GDM1 (cell line): Measurements from ENCODE around the gene BORCS5.
A peak's percentile ranks its signal among the peaks of the same experiment; 100 is the strongest.

Experiments
- DNase-seq: peaks from one replicate; lab custom pipeline; 2025; lab: John Stamatoyannopoulos, UW

The BORCS5 gene

GRCh38 chr12:12353276-12353675, 3.6 kb upstream of the BORCS5 start:
- DNase-seq = no peak

- DNase-seq = no peak
These were observed 3.1 kb upstream of the BORCS5 start for GRCh38 chr12:12353807-12354206.

DNA sequence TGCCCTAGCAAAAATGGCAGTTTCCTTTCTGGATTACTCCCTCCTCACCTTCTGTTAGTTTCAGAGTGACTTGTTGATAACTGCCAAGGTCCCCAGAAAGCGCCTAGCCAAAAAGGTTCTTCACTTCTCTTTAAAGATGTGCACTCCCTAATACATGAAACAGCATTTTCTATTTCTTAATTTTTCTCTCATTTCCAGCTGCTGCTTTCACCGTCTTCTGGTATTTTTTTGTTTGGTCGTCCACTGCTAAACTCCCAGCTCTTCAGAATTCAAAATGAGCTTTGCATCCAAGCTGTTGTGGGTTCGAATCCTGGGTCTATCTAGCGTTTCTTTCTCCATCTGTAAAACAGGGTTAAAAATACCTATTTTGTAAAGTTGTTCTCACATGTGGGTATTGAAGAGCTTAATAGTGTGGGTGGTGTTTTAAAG, 397 bp upstream of the BORCS5 start:
- no peak for DNase-seq

DNA sequence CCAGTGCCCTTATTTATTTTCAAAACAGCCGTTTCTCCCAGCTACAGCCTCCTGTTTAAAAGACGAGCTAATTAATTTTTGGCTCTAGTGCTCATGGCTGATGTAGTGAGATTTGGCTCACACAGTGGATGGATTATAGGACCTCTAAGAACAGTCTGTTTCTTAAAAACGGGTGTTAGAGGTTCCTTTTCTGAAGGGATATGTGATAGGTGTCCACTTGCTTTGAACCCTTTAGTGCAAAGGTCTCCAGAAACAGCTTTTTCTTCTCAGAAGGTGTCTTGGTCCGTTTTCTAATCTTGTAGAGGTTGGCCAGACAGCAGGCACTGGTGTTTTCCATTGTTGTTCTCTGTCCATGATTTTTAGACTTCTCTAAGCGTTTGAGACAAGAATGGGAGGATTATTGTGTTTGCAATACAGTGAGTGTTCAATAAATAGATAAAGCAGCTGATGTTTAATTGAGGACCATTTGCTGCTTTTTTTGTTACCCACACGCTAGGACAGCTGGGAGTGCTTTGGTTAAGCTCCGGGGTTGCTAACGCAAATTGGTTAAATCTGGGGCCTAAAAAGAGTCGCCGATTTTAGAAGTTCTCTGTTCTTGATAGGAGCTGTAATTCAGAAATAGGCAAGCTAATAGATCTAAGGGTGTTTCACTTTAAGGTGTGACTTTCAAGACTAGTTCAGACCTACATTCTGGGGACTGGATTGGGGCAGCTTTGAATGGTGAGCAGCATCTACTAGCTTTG, 1.0 kb downstream of the BORCS5 start:
- no peak for DNase-seq

DNA sequence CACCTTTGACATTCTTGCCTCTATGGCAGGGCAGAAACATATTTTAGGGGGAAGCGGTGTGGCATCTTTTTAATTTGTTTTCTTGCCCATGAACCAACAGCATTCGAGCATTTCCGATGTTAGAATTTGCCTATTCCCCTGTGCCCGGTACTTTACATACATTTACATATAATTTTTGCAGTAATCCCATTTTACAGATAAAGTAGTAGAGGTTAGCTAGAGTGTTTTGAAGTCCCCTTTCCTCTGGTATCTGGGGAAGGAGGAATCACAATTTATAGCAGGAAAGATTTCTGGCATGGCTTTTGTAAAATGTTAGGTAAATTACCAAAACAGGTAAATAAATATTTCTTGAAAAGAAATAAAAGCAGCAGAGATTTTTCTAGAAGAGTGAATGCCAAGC, 1.6 kb downstream of the BORCS5 start:
- no peak for DNase-seq

DNA sequence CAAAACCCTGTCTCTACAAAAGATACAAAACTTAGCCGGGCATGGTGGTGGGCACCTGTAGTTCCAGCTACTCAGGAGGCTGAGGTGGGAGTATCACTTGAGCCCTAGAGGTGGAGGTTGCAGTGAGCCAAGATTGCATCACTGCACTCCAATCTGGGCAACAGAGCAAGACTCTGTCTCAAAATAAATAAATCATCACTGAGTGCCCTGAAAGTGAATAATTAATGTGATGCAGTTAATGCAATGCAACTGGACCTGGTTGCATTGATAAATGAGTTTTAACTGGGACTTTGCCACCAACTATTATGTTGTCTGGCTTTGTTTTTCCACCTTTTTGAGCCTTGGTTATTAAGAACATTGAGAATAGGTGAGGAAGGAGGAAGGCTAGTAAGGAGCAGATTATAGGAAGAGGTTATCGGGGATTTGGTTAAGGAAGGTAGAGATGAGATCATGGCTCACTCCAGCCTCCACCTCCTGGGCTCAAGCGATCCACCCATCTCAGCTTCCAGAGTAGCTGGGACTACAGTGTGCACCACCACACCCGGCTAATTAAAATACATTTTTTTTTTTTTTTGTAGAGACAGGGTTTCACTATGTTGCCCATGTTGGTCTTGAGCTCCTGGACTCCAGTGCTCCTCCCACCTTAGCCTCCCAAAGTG, 8.0 kb downstream of the BORCS5 start:
- no peak for DNase-seq

DNA sequence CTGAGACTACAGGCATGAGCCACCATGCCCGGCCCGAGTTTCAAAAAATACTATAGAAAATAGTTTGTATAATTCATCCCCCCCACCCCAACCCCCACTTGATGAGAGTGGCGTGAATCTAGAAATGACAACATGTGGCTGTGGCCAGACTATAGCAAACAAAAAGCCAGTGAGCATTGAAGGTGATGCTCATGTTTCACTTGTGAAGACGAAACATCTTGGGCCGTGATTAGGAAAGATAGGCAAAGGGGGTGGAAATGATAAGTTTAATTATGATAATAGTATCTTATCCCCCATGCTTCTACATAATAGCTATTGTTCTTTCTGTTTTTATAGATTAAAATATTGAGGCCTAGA, 8.5 kb downstream of the BORCS5 start:
- DNase-seq = no peak

GRCh38 chr12:12365931-12366431, 9.1 kb downstream of the BORCS5 start:
- no peak for DNase-seq

GRCh38 chr12:12366701-12367481, 10.0 kb downstream of the BORCS5 start:
- DNase-seq = no peak

DNA sequence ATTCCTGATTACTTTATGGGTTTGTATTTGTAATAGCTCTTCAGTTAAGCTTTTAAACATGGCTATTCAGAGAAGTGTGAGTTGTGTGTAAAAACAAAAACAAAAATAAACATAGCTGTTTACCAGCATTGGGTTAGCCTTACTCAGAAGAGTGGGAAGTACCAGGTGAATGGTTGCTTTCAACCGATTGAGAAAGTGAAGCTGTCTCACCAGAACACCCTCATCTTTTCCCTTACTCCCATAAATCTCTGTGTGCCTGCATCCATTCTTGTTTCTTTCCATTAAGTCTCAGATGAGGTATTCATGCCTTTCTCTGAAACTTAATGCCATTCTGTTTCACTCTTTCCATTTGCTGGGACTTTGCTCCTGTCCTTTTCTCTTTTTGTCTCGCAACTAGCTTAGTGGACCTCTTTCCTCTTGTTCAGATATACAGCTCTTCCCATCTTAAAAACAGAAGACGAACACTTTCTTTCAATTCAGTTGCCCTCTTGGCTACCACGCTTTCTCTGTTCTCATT, 10.7 kb downstream of the BORCS5 start:
- no peak for DNase-seq

GRCh38 chr12:12372946-12373722, 16.3 kb downstream of the BORCS5 start:
- no peak for DNase-seq

DNA sequence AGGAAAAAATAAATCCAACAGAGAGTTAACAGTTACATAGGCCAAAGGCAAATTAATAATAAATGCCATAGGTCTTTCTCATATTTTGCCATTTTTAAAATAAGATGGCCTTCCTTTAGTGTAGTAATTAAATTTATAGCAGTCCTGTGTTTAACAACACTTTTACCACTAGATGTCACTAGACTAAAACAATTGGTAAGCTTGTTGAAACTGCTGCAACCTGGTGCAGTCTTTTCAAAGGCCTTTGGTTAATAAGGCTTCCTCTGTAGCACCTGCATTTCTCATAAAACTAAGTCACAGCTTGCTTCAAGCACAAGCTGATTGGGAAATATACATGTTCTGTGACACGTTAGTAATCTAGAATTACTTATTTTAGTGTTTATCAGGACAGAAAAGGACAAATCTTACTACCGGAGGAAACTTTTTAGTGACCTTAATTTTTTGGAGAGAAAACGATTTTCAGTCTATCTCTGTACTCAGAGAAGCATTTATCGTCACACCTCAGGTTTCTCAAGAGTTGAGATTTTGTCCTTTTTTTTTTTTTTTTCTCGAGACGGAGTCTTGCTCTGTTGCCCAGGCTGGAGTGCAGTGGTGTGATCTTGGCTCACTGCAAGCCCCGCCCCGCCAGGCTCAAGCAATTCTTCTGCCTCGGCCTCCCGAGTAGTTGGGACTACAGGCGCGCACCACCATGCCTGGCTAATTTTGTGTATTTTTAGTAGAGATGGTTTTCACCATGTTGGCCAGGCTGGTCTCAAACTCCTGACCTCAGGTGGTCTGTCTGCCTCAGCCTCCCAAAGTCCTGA, 20.0 kb downstream of the BORCS5 start:
- peak; percentile 11 for DNase-seq

GRCh38 chr12:12378616-12379015, 21.7 kb downstream of the BORCS5 start:
- no peak for DNase-seq

DNA sequence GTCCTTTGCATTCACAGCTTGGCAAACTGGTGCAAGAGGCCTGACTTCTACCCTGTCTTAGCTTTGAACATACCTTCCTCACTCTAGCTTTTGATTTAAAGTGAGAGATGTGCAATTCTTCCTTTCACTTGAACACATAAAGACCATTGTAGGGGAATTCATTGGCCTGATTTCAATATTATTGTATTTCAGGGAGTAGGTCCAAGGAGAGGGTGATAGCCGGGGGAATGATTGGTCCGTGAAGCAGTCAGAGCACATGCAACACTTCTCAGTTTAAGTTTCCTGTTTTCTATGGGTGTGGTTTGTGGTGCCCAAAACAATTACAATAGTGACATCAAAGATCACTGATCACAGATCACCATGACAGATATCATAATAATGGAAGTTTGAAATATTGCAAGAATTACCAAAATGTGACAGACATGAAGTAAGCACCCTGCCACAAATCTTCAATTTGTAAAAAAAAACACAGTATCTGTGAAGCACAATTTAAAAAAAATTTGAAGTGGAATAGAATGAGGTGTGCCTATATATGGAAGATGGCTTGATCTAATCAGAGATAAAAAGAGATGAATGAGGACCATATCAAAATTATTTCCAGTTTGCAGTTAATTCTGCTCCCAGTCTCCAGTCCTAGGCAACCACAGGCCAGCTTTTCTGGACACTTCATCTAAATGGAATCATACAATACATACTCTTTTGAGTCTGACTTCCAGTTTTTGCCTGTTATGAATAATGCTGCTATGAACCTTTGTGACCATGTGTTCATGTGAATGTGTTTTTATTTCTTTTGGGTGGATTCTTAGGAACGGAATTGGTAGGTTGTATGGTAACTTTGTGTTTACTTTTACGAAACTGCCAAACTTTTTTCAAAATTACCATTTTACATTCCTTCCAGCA, 23.2 kb downstream of the BORCS5 start:
- no peak for DNase-seq

- DNase-seq = no peak
These were observed 24.2 kb downstream of the BORCS5 start for GRCh38 chr12:12380949-12381593.

DNA sequence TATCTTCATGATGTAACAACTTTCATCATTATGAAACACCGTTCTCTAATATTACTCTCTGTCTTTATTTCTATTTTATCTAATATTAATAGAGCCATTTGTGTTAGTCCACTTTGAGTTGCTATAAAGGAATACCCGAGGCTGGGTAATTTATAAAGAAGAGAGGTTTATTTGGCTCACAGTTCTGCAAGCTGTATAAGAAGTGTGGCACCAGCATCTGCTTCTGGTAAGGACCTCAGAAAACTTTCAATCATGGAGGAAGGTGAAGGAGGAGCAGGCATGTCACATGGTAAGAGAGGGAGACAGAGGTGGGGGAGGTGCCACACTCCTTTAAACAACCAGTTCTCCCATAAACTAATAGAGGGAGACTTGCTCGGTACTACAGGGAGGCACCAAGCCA, 25.1 kb downstream of the BORCS5 start:
- no peak for DNase-seq

DNA sequence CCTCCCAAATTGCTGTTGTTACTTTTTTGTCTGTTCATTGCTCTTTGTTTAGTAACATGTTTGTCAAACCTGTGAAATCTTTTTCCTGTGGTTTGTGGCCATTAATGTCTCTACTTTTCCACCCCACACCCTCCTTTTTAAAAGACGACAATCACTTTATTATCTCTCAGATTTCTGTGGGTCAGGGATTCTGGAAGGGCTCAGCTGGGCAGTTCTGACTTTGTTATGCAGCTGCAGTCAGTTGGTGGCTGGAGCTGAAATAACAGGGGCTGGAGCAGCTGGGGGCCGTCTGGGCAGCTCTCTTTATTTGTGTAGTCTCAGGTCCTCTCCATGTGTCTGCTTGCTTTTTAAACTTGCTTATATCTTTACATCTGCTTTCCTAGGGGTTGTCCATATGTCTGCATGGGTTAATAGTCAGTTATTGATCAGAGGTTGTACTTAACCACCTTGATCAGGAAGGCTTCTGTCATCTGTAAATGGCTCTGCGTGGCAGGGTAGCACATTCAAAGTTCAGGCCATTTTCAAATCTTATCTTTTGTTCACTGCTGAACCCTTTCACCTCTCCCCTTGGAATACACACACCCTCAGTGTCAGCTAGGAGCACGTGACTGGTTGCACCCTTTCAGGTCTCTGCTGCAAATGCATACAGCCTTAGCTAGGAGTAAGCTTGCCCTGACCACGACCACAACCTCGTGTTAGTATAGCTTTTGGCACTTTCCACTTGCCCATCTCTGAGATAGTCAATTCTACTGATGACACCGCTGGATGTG, 27.9 kb downstream of the BORCS5 start:
- DNase-seq = no peak

DNA sequence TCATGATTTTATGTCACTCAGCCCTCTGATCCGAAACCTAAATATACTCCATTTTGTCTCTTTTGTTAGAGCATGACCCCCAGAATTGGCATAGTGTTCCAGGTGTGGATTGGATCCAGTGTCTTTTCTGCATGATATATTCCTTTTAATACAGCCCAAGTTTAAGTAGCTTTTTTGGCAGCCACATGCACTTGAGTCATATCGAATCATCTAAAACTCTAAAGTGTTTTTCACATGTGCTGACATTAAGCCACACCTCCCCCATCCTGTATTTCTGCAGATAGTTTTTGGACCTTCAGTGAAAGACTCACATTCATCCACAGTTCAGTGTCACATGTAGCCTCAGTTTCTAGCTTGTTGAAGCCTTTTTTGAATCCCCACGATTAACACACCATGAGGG, 30.6 kb downstream of the BORCS5 start:
- no peak for DNase-seq

DNA sequence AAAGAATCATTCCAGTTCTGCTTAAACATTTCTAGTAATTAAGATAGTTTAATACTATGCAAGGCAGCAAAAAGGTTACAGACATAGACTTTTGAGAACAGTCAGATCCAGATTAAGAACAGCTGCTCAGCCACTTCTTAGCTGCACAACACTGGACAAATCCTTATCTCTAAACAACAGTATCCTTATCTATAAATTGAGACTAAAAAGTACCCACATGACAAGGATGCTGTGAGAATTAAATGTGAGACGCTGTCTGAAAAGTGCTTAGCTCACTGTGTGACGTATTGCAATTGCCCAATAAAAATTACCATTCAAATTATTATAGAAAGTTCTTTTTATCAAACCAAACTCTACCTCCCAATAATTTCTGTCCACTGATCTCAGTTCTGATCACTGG, 35.5 kb downstream of the BORCS5 start:
- DNase-seq = no peak
